Stimulated activated CD4-positive, alpha-beta T cell treated with anti-CD3 and anti-CD28 coated beads, Interleukin-15, amount 100 ng/mL, for 24 hours (primary cell): Measurements from ENCODE around the gene CFTR.

ENCODE experiments used
- DNase-seq: peaks from one replicate; pipeline ENCODE4 v3.0.0-alpha.2; 2020

CFTR gene

GRCh38 chr7:117590191-117590590, 110.4 kb downstream of the CFTR start:
- no peak for DNase-seq

GRCh38 chr7:117592011-117592635, 112.3 kb downstream of the CFTR start:
- no peak for DNase-seq

GRCh38 chr7:117596134-117596533, 116.3 kb downstream of the CFTR start:
- DNase-seq, result no peak

DNA sequence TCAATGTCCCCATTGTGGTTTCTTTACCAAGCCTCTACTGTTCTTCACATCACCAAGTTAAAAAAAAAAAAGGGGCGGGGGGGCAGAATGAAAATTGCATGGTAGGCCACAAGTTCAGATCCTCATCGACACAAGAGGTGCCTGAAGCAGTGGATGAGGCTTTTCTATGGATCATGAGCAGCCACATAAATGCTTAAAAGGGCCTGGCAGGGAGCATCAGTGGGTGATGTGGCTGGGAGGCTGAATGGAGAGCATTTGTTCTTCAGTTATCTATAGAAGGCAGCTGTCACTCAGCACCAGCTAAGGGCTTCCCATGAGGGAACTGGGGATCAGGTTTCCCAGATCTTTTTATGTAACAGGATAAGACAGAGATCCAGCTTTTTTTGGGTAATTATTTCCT, 117.9 kb downstream of the CFTR start:
- no peak for DNase-seq

DNA sequence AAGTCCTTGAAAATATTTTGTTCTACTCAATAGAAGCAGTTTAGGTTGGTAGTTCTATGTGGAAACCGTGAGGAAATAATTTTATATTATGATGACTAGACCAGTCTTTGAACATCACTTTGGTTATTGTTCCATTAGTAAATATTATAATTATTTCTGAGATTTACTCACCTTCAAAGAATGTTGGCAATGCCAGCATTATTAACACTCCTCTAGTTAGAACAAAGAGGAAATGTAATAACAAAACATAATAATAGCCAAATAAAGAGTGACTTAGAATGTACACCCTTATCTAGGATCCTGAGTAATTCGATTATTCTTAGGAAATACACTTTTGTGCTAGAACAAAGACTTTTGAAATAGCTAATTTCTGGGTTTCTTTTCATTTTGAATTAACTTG, 121.1 kb downstream of the CFTR start:
- DNase-seq, result no peak

GRCh38 chr7:117603627-117604026, 123.8 kb downstream of the CFTR start:
- DNase-seq, result no peak

GRCh38 chr7:117605712-117606111, 125.9 kb downstream of the CFTR start:
- DNase-seq, result no peak

- DNase-seq, result no peak
Observed at GRCh38 chr7:117606132-117606531, 126.3 kb downstream of the CFTR start.

- no peak for DNase-seq
Observed at GRCh38 chr7:117610396-117610795, 130.6 kb downstream of the CFTR start.

- DNase-seq, result no peak
Observed at GRCh38 chr7:117612637-117613036, 132.8 kb downstream of the CFTR start.

GRCh38 chr7:117616694-117617093, 136.9 kb downstream of the CFTR start:
- DNase-seq, result no peak

GRCh38 chr7:117619681-117620080, 139.9 kb downstream of the CFTR start:
- DNase-seq, result no peak

DNA sequence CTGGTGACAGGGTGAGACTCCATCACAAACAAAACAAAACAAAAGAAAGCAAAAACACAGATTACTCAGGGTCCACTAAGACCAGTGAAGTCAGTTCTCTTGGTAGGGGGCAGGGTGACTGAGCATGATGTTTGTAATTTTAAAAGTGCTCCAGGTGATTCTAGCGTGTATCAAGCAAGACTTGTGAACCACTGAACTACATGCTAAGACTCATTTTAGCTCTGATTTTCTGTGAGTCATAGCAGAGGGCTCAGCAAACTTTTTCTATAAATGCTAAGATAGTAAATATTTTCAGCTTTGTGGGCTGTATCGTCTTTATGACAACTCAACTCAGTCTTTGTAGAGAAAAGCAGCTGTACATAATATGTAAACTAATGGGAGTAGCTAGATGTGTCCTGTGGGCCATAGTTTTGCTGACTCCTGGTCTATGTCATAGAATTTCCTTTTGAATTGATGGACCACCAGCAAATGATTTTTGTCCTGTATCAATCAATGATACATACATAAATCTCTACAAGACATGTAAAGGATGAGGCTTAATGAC, 141.3 kb downstream of the CFTR start:
- no peak for DNase-seq

DNA sequence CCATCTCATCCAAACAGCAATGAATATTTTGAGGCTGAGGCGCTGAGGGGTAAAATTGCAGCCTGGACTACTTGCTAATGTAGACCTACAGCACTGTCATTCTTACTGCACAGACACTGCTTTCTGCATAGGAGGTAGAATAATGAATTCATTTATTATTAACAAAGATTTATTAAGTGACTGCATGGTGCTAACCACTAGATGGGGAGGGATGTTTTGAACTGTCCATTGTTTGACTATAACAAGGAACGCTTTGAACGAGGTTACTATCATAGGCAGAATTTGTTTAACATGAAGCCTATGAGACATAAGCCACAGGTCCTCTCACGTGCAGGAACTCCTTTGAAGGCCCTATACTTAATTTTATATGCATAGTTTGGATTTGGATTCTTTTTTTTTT, 143.8 kb downstream of the CFTR start:
- DNase-seq, result no peak

- DNase-seq, result no peak
Observed at GRCh38 chr7:117630501-117630900, 150.7 kb downstream of the CFTR start.

DNA sequence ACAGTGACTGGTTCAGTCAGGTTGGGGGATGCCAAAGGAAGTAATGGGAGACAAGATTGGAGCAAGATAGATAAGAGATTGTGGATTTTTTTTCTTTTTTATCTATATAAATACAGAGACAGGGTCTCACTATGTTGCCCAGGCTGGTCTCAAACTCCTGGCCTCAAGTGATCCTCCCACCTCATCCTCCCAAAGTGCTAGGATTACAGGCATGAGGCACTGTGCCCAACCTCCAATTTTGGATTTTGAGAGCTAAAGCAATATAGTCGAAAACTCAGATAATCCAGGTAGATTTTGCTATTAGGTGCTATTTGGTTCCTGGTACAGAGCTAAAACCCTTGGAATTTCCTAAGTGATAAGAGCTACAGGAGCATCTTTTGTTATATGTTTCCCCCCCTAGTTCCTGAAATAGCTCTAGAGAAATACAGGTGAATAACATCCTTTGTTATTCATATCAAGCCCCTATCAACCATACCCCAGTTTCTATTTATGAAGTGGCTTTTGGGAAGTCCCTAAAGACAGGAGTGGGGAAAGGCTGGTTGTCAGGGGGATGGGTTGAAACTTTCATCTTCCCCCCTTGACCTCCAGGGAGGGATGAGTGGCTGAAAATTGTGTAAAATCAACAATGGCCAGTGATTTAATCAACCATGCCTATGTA, 151.2 kb downstream of the CFTR start:
- no peak for DNase-seq

DNA sequence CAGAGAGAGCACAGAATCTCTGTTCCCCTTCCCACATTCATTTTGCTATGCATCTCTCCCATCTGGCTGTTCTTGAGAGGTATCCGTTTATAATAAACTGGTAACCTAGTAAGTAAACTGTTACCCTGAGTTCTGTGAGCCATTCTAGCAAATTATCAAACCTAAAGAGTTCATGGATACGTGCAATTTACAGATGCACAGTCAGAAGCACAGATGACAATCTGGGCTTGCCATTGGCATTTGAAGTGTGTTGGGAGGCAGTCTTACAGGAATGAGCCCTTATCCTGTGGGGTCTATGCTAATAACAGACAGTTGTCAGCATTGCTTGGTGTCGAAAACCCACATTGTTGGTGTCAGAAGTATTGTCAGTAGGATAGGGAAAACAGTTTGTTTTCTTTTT, 151.8 kb downstream of the CFTR start:
- no peak for DNase-seq

- DNase-seq, result no peak
Observed at GRCh38 chr7:117637937-117638336, 158.1 kb downstream of the CFTR start.

DNA sequence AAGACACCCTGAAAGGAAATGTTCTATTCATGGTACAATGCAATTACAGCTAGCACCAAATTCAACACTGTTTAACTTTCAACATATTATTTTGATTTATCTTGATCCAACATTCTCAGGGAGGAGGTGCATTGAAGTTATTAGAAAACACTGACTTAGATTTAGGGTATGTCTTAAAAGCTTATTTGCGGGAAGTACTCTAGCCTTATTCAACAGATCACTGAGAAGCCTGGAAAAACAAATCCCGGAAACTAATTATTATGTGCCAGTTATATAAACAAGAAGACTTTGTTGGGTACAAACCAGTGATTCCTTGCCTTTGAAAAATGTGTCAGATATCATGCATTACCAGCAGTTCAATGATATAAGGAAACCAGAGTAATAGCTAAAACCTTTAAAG, 160.1 kb downstream of the CFTR start:
- no peak for DNase-seq

DNA sequence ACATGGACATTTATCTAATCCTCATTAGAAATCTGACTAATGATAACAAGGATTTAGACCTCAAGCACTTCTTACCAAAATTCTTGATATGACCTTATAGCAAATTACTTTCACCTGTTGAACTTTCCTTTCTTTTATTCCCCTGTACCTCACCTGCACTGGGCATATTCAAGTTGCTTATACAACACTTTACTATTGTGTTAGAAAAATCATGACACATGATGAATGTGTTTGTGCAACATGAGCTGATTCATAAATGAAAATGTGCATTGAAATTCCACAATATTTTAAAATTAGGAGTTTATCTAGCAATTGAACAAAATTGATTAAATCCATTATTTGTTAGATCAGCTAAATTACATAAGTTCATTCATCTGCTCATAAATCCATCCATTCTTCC, 160.6 kb downstream of the CFTR start:
- no peak for DNase-seq

GRCh38 chr7:117645481-117646165, 165.8 kb downstream of the CFTR start:
- no peak for DNase-seq

DNA sequence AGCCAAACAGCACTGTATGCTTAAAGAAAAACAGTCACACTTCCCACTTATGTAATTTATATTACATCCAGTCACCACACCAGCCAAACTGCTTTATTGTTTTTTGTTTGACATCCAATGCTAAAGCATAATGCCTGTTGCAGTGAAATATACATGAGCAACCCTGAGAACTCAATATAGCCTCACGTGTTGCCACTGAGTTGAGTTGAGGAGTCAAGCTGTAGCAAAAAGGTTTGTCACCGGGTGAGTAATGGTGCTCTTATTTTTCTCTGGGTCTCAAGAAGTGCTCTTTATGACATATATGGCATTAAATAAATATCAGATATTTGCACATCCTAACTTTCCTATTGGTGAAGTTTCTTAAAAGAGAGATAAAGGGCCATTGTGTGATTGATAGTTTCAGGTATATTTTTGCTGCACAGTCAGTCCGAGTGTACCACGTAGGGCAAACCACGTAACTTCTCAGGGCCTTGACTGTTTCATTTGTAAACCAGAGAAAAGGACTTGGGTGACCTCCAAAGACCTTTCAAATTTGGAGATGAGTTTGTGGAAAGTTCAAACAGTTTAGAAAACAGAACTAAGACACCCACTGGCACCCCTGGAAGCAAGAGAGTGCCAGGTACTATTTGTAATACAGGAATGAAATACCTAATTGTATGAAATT, 168.5 kb downstream of the CFTR start:
- DNase-seq, result no peak

DNA sequence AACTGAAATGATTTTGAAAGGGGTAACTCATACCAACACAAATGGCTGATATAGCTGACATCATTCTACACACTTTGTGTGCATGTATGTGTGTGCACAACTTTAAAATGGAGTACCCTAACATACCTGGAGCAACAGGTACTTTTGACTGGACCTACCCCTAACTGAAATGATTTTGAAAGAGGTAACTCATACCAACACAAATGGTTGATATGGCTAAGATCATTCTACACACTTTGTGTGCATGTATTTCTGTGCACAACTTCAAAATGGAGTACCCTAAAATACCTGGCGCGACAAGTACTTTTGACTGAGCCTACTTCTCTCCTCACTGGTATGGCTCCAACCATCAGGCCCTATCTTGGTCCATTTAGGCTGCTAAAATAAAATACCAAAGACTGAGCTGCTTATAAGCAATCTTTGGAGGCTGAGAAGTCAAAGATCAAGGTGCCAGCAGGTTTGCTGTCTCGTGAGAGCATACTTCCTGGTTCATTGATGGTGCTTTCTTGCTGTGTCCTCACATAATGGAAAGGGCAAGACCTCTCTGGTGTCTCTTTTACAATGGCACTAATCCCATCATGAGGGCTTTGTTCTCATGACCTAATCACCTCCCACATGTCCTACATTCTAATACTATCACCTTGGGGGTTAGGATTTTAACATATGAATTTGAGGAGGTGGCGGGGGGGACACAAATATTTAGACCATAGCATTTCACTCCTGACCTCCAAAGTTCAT, 173.3 kb downstream of the CFTR start:
- DNase-seq, result no peak
